Measurements from ENCODE around the gene CD74.

Gene CD74

DNA sequence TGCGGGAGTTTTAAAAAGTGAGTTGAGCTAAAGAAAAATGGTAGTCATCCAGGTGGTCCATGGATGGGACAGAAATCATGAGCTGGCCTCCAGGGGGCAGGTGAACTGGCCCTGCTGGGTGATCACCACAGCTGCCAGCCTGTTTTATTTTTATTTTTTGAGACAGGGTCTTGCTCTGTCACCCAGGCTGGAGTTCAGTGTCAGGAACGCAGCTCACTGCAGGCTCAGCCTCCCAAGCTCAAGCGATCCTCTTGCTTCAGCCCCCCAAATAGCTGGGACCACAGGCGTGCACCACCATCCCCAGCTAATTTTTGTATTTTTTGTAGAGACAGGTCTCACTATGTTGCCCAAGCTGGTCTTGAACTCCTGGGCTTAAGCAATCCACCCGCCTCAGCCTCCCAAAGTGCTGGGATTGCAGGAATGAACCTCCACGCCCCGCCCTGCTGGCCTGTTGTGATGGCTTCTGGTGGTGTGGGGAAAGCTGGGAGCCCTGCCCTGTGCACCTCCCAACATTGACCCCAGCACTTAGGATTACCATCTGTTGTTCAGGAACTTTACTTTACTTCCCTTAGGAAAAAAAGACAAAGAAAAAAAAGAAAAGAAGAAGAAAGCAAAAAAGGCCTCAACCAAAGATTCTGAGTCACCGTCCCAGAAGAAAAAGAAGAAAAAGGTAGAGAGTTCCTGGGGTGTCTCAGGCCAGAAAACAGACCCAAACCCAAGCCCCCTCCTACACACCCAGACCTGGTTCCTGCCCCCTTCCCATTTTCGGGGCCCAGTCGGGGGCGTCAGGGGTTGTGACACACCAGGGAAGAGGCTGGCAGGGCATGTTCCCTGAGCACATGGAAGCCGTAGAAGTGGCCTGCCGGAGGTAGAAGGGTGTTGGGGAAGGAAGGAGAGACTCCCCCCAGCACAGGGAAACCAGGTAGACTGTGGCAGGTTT, 14.7 kb downstream of the CD74 start:
- no peak for DNase-seq (ENCODE audit: low read depth)

GRCh38 chr5:150397146-150397781, 15.4 kb downstream of the CD74 start:
- DNase-seq (ENCODE audit: low read depth) = no peak

- no peak for DNase-seq (ENCODE audit: low read depth)
These were observed 16.4 kb downstream of the CD74 start for GRCh38 chr5:150396267-150396666.

DNA sequence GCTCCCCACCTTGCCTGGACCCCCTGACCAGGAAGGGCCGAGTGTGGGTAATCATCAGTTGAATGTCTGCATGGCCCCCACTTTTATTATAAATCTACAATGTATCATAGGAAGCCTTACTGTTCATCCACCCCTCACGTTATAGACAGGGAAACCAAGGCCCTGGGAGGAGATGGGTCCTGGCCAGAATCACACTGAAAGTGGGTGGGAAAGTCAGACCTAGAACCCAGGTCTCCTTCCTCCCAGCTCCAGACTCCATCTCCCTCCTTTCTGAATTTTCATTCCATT, 17.1 kb downstream of the CD74 start:
- no peak for DNase-seq (ENCODE audit: low read depth)

DNA sequence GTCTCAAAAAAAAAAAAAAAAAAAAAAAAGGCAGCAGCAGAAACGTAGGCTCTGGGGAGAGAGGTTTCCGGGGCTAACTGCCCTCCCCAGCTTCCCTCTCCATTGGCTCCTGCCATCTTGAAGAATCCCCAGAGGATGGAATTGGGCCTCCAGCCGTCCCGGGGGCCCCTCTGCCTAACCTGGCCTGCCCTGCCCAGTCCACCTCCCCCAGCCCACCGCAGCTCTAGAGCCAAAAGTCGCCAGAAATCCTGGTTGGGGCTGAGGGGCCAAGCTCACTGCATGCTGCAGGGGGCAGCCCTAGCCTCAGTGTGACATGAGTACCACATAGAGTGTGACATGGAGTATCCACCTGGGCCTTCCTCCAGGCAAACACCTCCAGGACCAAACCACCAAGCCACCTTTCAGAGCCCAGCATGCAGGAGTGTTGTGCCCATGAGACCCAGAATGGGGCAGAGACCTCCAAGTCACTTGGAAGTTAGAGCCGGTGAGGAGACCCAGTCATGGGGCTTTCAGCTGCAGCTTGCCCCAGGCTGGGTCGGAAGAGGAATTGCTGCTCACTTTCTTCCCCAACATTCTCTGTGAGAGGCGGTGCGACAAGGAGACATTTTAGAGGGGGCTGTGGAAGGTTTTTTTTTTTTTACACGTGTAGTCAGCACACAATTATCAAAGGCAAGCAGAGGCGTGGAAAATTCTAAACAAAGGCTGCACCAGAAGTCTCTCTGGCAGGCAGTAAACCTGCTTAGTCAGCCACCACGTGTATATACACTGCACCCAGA, 17.6 kb downstream of the CD74 start:
- DNase-seq (ENCODE audit: low read depth) = no peak

DNA sequence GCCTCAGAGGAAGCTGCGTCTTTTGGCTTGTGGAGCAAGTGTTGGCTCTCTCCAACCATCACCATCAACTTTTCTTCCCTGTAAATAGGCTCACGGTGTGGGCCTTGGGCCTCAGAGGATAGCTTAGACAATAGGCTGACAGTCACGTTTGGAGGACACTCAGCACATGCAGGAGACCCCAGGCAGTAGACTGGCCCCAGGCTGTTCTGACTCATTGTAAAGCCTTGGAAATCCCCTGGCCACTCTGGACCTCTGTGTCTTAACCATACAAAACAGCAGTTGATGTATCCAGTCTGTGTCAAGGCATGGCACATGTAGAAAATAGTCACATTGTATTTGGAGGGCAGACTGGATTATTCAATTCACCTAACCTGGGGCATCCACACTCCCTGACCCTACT, 18.6 kb downstream of the CD74 start:
- DNase-seq (ENCODE audit: low read depth) = no peak

- no peak for DNase-seq (ENCODE audit: low read depth)
These were observed 19.5 kb downstream of the CD74 start for GRCh38 chr5:150393096-150393645.

DNA sequence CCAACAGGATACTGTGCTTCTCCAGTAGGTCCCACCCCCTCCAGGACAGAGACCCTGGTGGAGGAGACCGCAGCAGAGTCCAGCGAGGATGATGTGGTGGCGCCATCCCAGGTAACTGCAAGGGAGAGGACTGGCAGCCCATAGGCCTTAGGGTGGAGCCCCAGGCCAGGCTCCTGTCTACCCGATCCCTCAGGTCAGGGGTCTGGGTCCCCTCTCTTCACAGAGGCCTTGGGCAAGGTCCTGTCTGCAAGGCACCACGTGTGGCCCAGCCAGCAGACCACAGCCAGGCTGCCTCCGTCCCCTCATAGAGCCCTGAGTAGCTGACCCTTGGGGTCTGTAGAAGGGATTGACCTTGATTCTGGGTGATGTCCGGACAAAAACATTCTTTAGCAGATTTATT, 20.0 kb downstream of the CD74 start:
- DNase-seq (ENCODE audit: low read depth) = no peak

- no peak for DNase-seq (ENCODE audit: low read depth)
These were observed 20.7 kb downstream of the CD74 start for GRCh38 chr5:150391986-150392385.

- no peak for DNase-seq (ENCODE audit: low read depth)
These were observed 21.5 kb downstream of the CD74 start for GRCh38 chr5:150391064-150391834.

- no peak for DNase-seq (ENCODE audit: low read depth)
These were observed 23.0 kb downstream of the CD74 start for GRCh38 chr5:150389531-150390266.

DNA sequence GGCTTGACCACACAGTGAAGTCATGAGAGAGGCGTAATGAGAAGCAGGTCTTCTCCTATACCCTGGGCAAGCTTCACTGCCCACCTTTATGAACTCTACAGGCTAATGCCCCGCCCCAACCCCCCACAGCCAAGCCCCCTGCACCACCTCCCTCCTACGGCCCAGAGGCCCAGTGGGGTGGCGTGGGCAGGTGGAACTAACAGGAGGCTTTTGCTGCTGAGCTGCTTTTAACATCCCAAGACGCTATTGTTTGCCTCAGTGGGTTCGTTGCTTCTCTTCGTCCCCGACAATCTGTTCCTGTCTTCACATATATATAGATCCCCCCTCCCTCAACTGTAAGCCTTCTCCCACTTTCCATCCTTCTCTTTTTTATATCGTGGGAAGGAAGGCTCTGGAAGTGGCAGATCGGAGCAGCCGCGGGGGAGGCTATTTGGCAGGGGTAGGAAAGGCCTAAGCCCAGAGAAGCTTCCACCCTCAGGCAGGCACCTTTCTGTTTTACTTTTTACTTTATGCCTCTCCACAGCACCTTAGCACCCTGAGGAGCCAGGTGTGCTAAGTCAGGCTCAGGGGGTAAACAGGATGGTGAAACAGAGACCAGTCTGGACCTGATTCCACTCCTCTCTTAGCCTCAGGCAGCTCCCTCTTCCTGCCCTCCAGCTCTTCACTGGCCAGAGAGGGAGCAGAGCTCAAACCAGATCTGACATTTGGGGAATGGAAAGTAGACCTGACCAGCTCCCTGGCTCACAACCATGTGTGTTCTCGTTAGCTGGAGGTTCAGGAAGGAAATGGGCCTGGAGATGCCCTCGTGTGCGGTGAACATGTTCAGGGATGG, 26.5 kb downstream of the CD74 start:
- DNase-seq (ENCODE audit: low read depth) = no peak

DNA sequence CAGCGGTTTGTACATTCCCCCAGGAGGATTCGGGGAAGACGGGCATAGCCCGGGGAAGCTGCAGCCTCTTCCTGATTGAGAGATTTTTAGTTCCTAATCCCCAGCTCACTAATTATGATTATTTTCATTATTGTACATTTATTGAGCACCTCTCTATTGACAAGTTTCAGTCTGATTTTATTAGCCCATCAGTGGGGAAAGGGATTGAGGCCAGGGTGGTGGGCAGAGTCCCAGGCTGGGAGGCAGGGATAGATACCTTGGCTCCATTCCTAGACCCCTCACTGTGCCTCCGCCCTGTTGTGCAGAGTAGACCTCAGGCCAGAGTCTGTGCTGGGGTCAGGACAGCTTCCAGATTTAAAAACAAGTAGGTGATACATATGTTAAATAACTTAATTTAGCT, 28.0 kb downstream of the CD74 start:
- no peak for DNase-seq (ENCODE audit: low read depth)

GRCh38 chr5:150377964-150378694, 34.6 kb downstream of the CD74 start:
- DNase-seq (ENCODE audit: low read depth) = no peak

DNA sequence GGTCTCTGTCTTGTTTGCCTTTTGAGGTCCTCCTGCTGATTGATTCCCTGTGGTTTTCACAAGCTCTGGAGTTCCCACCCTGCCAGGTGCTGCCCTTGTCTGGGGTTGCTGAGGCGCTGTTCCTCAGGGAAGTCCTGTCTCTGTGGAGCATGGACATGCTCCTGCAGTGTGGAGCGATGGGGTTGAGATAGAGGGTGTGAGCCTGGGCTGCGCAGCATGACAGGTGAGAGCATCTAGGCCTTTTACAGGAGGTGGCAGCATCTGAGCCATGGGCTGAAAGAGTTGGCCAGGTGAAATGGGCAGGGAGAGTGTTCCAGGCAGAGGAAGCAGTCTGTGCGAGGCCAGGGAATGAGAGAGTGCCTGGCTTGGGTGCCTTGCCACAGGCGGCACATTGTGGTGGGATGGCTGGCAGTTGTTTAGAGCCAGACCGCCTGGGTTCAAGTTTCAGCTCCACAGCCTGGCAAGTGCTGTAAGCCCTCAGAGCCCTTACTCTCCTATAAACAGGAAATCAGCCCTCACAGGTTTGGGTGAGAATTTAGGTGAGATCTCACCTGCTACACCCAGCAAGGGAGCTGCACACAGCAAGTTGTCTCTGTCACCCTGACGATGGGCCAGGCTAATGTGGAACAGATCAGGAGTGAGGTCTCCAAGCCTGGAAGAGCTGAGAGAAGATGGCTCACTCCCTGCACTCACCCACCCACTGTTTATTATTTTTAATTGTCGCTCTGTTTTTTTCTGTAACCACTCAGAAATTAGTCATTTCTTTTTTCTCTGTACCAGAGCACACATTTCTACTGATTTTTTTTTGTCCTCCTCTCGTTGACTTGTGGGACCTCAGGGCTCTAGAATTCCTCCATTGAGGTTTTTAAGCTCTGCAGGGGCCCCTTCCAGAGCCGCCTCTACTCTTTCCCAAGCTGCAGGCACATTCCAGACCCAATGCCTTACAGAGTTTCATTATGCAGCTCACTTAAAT, 35.6 kb downstream of the CD74 start:
- no peak for DNase-seq (ENCODE audit: low read depth)

DNA sequence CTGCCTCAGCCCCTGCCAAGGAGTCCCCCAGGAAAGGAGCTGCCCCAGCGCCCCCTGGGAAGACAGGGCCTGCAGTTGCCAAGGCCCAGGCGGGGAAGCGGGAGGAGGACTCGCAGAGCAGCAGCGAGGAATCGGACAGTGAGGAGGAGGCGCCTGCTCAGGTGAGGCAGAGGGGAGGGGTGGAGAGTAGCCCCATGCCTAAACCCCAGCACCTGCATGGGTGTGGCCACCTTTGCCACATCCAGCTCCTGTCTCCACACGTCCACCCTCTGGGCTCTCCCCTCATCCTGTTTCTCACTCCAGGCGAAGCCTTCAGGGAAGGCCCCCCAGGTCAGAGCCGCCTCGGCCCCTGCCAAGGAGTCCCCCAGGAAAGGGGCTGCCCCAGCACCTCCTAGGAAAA, 38.1 kb downstream of the CD74 start:
- DNase-seq (ENCODE audit: low read depth) = no peak

DNA sequence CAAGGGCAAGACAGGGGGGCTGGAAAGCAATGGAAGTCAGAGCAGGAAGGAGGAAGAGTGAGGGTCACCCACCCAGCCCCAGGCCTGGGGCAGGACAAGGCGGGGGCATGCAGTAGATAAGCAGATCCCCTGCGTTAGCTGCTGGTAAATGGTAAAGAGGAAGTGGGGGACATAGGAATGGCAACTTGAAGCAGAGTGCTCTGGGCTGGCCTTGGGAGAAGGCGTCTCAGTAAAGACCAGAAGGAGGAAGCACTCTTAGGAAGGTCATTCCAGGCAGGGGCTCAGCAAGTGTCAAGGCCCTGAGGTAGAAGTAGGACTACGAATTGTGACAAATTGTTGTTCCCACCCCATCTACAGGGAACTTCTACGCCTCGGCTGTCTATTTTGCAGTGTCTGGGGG, 40.1 kb downstream of the CD74 start:
- DNase-seq (ENCODE audit: low read depth) = no peak

DNA sequence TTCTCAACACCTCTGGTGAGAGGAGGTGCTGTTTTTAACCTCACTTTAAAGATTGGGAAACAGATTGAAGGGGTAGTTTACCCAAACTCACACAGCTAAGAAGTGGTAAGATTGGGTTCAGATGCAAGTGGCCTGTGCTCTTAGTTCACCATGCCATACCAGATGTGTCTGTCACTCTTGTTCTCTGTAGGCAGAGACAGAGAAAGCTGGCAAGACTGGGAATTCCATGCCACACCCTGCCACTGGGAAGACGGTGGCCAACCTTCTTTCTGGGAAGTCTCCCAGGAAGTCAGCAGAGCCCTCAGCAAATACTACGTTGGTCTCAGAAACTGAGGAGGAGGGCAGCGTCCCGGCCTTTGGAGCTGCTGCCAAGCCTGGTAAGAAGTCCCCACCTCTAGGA, 44.2 kb downstream of the CD74 start:
- DNase-seq (ENCODE audit: low read depth) = no peak
